ENCODE data around the gene HRK. TPM values are rescaled to one million over a fixed set of nuclear protein-coding genes. Genes with fewer than 3 reads are reported as not detected.
A peak's percentile ranks its signal among the peaks of the same experiment; 100 is the strongest.

HRK gene
- total and polyA plus RNA-seq, 9 of the 15 experiments (the other 6 are each of a cell fraction or from before 2014, with no cell fraction given), result 0.01 to 0.05 (median 0.04) TPM; not detected in 6

DNA sequence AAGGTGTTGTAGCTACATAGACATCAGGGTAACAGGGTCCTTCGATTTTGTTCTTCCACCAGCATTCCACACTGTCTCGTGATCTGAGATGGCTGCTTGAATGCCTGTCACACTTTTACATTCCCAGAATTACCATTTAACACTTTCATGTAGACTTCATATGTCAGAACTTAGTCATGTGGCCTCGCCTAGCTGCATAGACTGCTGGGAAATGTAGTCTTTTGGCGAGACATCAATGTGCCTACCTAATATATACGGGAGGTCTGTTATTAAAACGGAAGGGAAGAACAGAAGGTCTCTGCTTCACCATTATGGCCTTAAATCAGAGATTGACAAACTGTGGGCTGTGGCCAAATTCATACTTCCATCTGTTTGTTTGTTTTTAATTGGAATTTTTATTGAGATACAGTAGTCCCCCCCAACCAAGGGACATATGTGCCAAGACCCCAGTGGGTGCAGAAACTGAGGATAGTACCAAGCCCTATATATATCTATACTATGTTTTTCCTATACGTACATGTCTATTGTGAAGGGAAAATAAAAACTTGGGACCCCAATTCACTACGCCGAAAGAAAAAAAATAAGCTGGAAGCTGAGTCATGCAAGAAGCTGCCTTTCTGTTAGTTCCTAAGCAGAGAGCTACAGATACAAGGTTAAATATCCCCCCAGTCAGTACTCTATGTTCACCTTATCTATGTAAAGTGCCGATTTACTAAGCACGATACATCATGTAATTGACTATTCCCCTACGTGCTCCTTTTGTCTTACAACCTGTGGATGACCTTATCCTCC lies 11.3 kb upstream of the HRK start (continued):
- TF ChIP-seq, protein P1, sequence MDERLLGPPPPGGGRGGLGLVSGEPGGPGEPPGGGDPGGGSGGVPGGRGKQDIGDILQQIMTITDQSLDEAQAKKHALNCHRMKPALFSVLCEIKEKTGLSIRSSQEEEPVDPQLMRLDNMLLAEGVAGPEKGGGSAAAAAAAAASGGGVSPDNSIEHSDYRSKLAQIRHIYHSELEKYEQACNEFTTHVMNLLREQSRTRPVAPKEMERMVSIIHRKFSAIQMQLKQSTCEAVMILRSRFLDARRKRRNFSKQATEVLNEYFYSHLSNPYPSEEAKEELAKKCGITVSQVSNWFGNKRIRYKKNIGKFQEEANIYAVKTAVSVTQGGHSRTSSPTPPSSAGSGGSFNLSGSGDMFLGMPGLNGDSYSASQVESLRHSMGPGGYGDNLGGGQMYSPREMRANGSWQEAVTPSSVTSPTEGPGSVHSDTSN (CRISPR knock-in tag; IDR thresholded peaks at IDR 0.05; ENCODE audit: low read depth), result no peak
- TF ChIP-seq, protein P1 (tag; conservative IDR thresholded peaks at IDR 0.05; ENCODE audit: low read depth), result no peak
- TF ChIP-seq NCOR1 (IDR thresholded peaks at IDR 0.05) (no peak), ZNF699 (CRISPR knock-in tag; IDR thresholded peaks at IDR 0.05; ENCODE audit: insufficient replicate concordance) (no peak), SUPT5H (IDR thresholded peaks at IDR 0.05) (no peak), BCOR (IDR thresholded peaks at IDR 0.05) (no peak), ZNF212 (CRISPR knock-in tag; IDR thresholded peaks at IDR 0.05) (no peak), ZNF444 (CRISPR knock-in tag; IDR thresholded peaks at IDR 0.05) (no peak), ZFPM2 (CRISPR knock-in tag; IDR thresholded peaks at IDR 0.05) (no peak), HCFC1 (IDR thresholded peaks at IDR 0.05; ENCODE audit: low read depth, low read length) (peak; percentile 90), POU5F1 (IDR thresholded peaks at IDR 0.05; ENCODE audit: borderline replicate concordance, low read depth, low read length, partially characterized antibody) (no peak), BCLAF1 (IDR thresholded peaks at IDR 0.05; ENCODE audit: borderline replicate concordance in 1 of 2, control insufficient read depth in 1 of 2, low read depth in 2 of 2, low read length in 1 of 2) (no peak)
- TF ChIP-seq, protein P2, sequence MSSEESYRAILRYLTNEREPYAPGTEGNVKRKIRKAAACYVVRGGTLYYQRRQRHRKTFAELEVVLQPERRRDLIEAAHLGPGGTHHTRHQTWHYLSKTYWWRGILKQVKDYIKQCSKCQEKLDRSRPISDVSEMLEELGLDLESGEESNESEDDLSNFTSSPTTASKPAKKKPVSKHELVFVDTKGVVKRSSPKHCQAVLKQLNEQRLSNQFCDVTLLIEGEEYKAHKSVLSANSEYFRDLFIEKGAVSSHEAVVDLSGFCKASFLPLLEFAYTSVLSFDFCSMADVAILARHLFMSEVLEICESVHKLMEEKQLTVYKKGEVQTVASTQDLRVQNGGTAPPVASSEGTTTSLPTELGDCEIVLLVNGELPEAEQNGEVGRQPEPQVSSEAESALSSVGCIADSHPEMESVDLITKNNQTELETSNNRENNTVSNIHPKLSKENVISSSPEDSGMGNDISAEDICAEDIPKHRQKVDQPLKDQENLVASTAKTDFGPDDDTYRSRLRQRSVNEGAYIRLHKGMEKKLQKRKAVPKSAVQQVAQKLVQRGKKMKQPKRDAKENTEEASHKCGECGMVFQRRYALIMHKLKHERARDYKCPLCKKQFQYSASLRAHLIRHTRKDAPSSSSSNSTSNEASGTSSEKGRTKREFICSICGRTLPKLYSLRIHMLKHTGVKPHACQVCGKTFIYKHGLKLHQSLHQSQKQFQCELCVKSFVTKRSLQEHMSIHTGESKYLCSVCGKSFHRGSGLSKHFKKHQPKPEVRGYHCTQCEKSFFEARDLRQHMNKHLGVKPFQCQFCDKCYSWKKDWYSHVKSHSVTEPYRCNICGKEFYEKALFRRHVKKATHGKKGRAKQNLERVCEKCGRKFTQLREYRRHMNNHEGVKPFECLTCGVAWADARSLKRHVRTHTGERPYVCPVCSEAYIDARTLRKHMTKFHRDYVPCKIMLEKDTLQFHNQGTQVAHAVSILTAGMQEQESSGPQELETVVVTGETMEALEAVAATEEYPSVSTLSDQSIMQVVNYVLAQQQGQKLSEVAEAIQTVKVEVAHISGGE (CRISPR knock-in tag; IDR thresholded peaks at IDR 0.05), result no peak
- TF ChIP-seq, protein P3, sequence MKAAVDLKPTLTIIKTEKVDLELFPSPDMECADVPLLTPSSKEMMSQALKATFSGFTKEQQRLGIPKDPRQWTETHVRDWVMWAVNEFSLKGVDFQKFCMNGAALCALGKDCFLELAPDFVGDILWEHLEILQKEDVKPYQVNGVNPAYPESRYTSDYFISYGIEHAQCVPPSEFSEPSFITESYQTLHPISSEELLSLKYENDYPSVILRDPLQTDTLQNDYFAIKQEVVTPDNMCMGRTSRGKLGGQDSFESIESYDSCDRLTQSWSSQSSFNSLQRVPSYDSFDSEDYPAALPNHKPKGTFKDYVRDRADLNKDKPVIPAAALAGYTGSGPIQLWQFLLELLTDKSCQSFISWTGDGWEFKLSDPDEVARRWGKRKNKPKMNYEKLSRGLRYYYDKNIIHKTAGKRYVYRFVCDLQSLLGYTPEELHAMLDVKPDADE (conservative IDR thresholded peaks at IDR 0.05; ENCODE audit: control insufficient read depth, low read depth, low read length), result no peak
- TF ChIP-seq, protein P4, sequence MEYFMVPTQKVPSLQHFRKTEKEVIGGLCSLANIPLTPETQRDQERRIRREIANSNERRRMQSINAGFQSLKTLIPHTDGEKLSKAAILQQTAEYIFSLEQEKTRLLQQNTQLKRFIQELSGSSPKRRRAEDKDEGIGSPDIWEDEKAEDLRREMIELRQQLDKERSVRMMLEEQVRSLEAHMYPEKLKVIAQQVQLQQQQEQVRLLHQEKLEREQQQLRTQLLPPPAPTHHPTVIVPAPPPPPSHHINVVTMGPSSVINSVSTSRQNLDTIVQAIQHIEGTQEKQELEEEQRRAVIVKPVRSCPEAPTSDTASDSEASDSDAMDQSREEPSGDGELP (CRISPR knock-in tag; IDR thresholded peaks at IDR 0.05; ENCODE audit: borderline replicate concordance), result no peak
